HEK293 (cell line): Measurements from ENCODE around the gene MALAT1.

Source experiments
- EGR2 ChIP-seq: fragments of 450-650 bp; formaldehyde crosslinking; IDR thresholded peaks from 2 replicates; pipeline ENCODE4 v1.5.1; 2016; ENCODE audit warnings: low read depth, missing biosample characterization, missing genetic modification characterization
- HOXC10 ChIP-seq: sonication (generic); formaldehyde crosslinking; IDR thresholded peaks from 2 replicates; pipeline ENCODE4 v1.8.1; 2023; ENCODE audit warnings: mild to moderate bottlenecking, missing genetic modification reagents
- HOXD13 ChIP-seq: sonication (generic); formaldehyde crosslinking; IDR thresholded peaks from 2 replicates; pipeline ENCODE4 v1.8.0; 2022; ENCODE audit warnings: missing genetic modification reagents, borderline replicate concordance
- OSR2 ChIP-seq: fragments of 450-650 bp; formaldehyde crosslinking; IDR thresholded peaks from 2 replicates; pipeline ENCODE4 v1.5.1; 2016; ENCODE audit warnings: missing biosample characterization, missing genetic modification characterization
- PRDM1 ChIP-seq: fragments of 450-650 bp; formaldehyde crosslinking; IDR thresholded peaks from 2 replicates; pipeline ENCODE4; 2016; ENCODE audit warnings: missing biosample characterization, missing genetic modification characterization
- SP2 ChIP-seq: fragments of 450-650 bp; formaldehyde crosslinking; IDR thresholded peaks from 2 replicates; pipeline ENCODE4 v1.5.1; 2016; ENCODE audit warnings: missing biosample characterization, missing genetic modification characterization
- TRIM28 ChIP-seq: IDR thresholded peaks from 2 replicates; pipeline ENCODE4 v1.6.1; 2011; ENCODE audit warnings: low read length, control low read depth, borderline replicate concordance
- ZFHX2 ChIP-seq: fragments of 450-650 bp; formaldehyde crosslinking; conservative IDR thresholded peaks from 2 replicates; pipeline ENCODE4 v1.5.1; 2016; ENCODE audit warnings: missing biosample characterization, missing genetic modification characterization
- ZNF146 ChIP-seq: fragments of 450-650 bp; formaldehyde crosslinking; IDR thresholded peaks from 2 replicates; pipeline ENCODE4 v1.5.1; 2016; ENCODE audit warnings: missing biosample characterization, missing genetic modification characterization
- ZNF16 ChIP-seq: fragments of 450-650 bp; formaldehyde crosslinking; IDR thresholded peaks from 2 replicates; pipeline ENCODE4 v1.5.1; 2016; ENCODE audit warnings: low read depth, missing biosample characterization, missing genetic modification characterization
- ZNF175 ChIP-seq: fragments of 450-650 bp; formaldehyde crosslinking; IDR thresholded peaks from 2 replicates; pipeline ENCODE4 v1.5.1; 2016; ENCODE audit warnings: missing biosample characterization, missing genetic modification characterization
- ZNF19 ChIP-seq: fragments of 450-650 bp; formaldehyde crosslinking; IDR thresholded peaks from 2 replicates; pipeline ENCODE4; 2016; ENCODE audit warnings: missing biosample characterization, missing genetic modification characterization, low read depth
- ZNF223 ChIP-seq: fragments of 450-650 bp; formaldehyde crosslinking; IDR thresholded peaks from 2 replicates; pipeline ENCODE4 v1.5.1; 2016; ENCODE audit warnings: missing biosample characterization, missing genetic modification characterization
- ZNF24 ChIP-seq: fragments of 450-650 bp; formaldehyde crosslinking; IDR thresholded peaks from 2 replicates; pipeline ENCODE4 v1.5.1; 2016; ENCODE audit warnings: missing biosample characterization, missing genetic modification characterization
- ZNF341 ChIP-seq: fragments of 450-650 bp; formaldehyde crosslinking; IDR thresholded peaks from 2 replicates; pipeline ENCODE4; 2016; ENCODE audit warnings: low read depth, missing biosample characterization, missing genetic modification characterization
- ZNF391 ChIP-seq: fragments of 450-650 bp; formaldehyde crosslinking; IDR thresholded peaks from 2 replicates; pipeline ENCODE4 v1.5.1; 2016; ENCODE audit warnings: low read depth, missing biosample characterization, missing genetic modification characterization, borderline replicate concordance
- ZNF433 ChIP-seq: fragments of 450-650 bp; formaldehyde crosslinking; IDR thresholded peaks from 2 replicates; pipeline ENCODE4 v1.5.1; 2016; ENCODE audit warnings: missing biosample characterization, missing genetic modification characterization, low read depth
- ZNF530 ChIP-seq: fragments of 450-650 bp; formaldehyde crosslinking; IDR thresholded peaks from 2 replicates; pipeline ENCODE4 v1.5.1; 2016; ENCODE audit warnings: low read depth, missing biosample characterization, missing genetic modification characterization
- ZNF548 ChIP-seq: fragments of 450-650 bp; formaldehyde crosslinking; IDR thresholded peaks from 2 replicates; pipeline ENCODE4 v1.5.1; 2016; ENCODE audit warnings: missing biosample characterization, missing genetic modification characterization
- ZNF560 ChIP-seq: fragments of 450-650 bp; formaldehyde crosslinking; IDR thresholded peaks from 2 replicates; pipeline ENCODE4 v1.5.1; 2017; ENCODE audit warnings: missing biosample characterization, missing genetic modification characterization, borderline replicate concordance
- ZNF561 ChIP-seq: fragments of 450-650 bp; IDR thresholded peaks from 2 replicates; pipeline ENCODE4 v1.5.1; 2018; ENCODE audit warnings: missing biosample characterization, missing genetic modification characterization, borderline replicate concordance
- ZNF626 ChIP-seq: fragments of 450-650 bp; sonication (Bioruptor Pico); formaldehyde crosslinking; IDR thresholded peaks from 2 replicates; pipeline ENCODE4 v1.5.1; 2018; ENCODE audit warnings: missing biosample characterization, missing genetic modification characterization, inconsistent platforms
- ZNF654 ChIP-seq: fragments of 450-650 bp; formaldehyde crosslinking; IDR thresholded peaks from 2 replicates; pipeline ENCODE4 v1.5.1; 2016; ENCODE audit warnings: low read depth, missing biosample characterization, missing genetic modification characterization
- ZNF707 ChIP-seq: fragments of 450-650 bp; formaldehyde crosslinking; IDR thresholded peaks from 2 replicates; pipeline ENCODE4 v1.5.1; 2016; ENCODE audit warnings: missing biosample characterization, missing genetic modification characterization
- ZNF792 ChIP-seq: fragments of 450-650 bp; formaldehyde crosslinking; IDR thresholded peaks from 2 replicates; pipeline ENCODE4 v1.5.1; 2016; ENCODE audit warnings: missing biosample characterization, missing genetic modification characterization
- ZNF837 ChIP-seq: fragments of 450-650 bp; formaldehyde crosslinking; IDR thresholded peaks from 2 replicates; pipeline ENCODE4 v1.5.1; 2016; ENCODE audit warnings: missing biosample characterization, missing genetic modification characterization
- ZSCAN23 ChIP-seq: fragments of 450-650 bp; formaldehyde crosslinking; IDR thresholded peaks from 2 replicates; pipeline ENCODE4 v1.5.1; 2016; ENCODE audit warnings: missing biosample characterization, missing genetic modification characterization
- TF ChIP-seq, protein P1 (sequence below): fragments of 450-650 bp; formaldehyde crosslinking; IDR thresholded peaks from 2 replicates; pipeline ENCODE4 v1.5.1; 2016; ENCODE audit warnings: missing biosample characterization, missing genetic modification characterization
- TF ChIP-seq, protein P2 (sequence below): fragments of 450-650 bp; formaldehyde crosslinking; IDR thresholded peaks from 2 replicates; pipeline ENCODE4 v1.5.1; 2016; ENCODE audit warnings: missing biosample characterization, missing genetic modification characterization
- TF ChIP-seq, protein P3 (sequence below): fragments of 450-650 bp; formaldehyde crosslinking; IDR thresholded peaks from 2 replicates; pipeline ENCODE4 v1.5.1; 2017; ENCODE audit warnings: missing biosample characterization, missing genetic modification characterization
- TF ChIP-seq, protein P4 (sequence below): fragments of 450-650 bp; formaldehyde crosslinking; IDR thresholded peaks from 2 replicates; pipeline ENCODE4 v1.5.1; 2017; ENCODE audit warnings: missing biosample characterization, missing genetic modification characterization
- TF ChIP-seq, protein P5 (sequence below): fragments of 450-650 bp; formaldehyde crosslinking; IDR thresholded peaks from 2 replicates; pipeline ENCODE4 v1.5.1; 2016; ENCODE audit warnings: missing biosample characterization, missing genetic modification characterization

The MALAT1 gene

DNA sequence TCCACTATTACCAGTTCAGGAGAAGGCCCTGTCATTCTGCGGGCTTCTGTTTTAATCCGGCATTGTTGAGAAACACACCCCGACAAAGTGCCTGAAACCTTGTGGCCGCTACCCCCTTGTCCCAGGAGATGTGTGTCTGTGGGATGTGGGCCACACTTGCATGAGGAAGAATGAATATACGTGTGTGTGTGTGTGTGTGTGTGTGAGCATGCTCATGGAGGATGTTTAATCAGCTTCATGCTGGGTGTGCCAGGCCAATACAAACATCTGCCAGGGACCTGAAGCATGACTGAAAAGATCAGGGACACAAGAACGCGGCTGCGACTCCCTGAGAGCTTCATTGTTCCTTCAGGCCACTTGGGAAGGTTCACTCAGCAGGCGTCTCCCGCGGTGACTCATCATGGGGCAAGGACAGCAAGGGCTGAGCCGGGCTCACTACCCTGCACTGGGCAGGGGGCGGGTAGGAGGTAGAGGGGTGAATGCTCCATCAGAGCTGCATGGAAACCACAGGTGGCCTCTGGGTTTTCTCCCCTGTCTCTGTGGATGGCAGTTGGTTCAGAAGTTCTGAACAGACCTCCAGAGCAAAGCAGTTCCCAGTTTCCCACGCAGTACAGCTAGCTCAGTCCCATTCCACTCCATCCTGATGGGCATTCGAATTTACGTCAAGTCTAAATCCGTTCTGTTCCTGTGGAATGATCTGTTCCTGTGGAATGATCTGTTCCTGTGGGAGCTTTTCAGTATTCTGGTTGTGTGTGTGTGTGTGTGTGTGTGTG, 7.0 kb upstream of the MALAT1 start (continued):
- TF ChIP-seq, protein P1, sequence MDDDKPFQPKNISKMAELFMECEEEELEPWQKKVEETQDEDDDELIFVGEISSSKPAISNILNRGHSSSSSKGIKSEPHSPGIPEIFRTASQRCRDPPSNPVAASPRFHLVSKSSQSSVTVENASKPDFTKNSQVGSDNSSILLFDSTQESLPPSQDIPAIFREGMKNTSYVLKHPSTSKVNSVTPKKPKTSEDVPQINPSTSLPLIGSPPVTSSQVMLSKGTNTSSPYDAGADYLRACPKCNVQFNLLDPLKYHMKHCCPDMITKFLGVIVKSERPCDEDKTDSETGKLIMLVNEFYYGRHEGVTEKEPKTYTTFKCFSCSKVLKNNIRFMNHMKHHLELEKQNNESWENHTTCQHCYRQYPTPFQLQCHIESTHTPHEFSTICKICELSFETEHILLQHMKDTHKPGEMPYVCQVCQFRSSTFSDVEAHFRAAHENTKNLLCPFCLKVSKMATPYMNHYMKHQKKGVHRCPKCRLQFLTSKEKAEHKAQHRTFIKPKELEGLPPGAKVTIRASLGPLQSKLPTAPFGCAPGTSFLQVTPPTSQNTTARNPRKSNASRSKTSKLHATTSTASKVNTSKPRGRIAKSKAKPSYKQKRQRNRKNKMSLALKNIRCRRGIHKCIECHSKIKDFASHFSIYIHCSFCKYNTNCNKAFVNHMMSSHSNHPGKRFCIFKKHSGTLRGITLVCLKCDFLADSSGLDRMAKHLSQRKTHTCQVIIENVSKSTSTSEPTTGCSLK = no peak
- TF ChIP-seq ZNF654 (tag by site-specific recombination) (no peak), SP2 (no peak), EGR2 (no peak), ZFHX2 (tag by site-specific recombination) (0 out of 2 replicates have a peak, but pooled peaks have one; percentile 5), ZNF341 (no peak), ZNF530 (tag by site-specific recombination) (no peak), ZNF707 (tag by site-specific recombination) (no peak), ZNF433 (no peak), ZNF626 (no peak), ZNF146 (tag by site-specific recombination) (no peak), TRIM28 (no peak), ZNF223 (tag by site-specific recombination) (no peak), ZNF792 (tag by site-specific recombination) (no peak), ZNF19 (no peak), ZSCAN23 (tag by site-specific recombination) (no peak), ZNF24 (tag by site-specific recombination) (no peak), HOXC10 (no peak), ZNF175 (tag by site-specific recombination) (no peak), ZNF548 (tag by site-specific recombination) (no peak), PRDM1 (no peak), ZNF837 (no peak), ZNF16 (tag by site-specific recombination) (no peak), ZNF561 (tag by site-specific recombination) (no peak), HOXD13 (CRISPR knock-in tag) (no peak), OSR2 (no peak), ZNF391 (no peak), ZNF560 (tag by site-specific recombination) (no peak)
- TF ChIP-seq, protein P2, sequence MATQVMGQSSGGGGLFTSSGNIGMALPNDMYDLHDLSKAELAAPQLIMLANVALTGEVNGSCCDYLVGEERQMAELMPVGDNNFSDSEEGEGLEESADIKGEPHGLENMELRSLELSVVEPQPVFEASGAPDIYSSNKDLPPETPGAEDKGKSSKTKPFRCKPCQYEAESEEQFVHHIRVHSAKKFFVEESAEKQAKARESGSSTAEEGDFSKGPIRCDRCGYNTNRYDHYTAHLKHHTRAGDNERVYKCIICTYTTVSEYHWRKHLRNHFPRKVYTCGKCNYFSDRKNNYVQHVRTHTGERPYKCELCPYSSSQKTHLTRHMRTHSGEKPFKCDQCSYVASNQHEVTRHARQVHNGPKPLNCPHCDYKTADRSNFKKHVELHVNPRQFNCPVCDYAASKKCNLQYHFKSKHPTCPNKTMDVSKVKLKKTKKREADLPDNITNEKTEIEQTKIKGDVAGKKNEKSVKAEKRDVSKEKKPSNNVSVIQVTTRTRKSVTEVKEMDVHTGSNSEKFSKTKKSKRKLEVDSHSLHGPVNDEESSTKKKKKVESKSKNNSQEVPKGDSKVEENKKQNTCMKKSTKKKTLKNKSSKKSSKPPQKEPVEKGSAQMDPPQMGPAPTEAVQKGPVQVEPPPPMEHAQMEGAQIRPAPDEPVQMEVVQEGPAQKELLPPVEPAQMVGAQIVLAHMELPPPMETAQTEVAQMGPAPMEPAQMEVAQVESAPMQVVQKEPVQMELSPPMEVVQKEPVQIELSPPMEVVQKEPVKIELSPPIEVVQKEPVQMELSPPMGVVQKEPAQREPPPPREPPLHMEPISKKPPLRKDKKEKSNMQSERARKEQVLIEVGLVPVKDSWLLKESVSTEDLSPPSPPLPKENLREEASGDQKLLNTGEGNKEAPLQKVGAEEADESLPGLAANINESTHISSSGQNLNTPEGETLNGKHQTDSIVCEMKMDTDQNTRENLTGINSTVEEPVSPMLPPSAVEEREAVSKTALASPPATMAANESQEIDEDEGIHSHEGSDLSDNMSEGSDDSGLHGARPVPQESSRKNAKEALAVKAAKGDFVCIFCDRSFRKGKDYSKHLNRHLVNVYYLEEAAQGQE (tag by site-specific recombination) = no peak; the same call in 1 of the 2 replicates
- TF ChIP-seq, protein P3, sequence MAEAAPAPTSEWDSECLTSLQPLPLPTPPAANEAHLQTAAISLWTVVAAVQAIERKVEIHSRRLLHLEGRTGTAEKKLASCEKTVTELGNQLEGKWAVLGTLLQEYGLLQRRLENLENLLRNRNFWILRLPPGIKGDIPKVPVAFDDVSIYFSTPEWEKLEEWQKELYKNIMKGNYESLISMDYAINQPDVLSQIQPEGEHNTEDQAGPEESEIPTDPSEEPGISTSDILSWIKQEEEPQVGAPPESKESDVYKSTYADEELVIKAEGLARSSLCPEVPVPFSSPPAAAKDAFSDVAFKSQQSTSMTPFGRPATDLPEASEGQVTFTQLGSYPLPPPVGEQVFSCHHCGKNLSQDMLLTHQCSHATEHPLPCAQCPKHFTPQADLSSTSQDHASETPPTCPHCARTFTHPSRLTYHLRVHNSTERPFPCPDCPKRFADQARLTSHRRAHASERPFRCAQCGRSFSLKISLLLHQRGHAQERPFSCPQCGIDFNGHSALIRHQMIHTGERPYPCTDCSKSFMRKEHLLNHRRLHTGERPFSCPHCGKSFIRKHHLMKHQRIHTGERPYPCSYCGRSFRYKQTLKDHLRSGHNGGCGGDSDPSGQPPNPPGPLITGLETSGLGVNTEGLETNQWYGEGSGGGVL (tag by site-specific recombination) = peak; percentile 73
- TF ChIP-seq, protein P4, sequence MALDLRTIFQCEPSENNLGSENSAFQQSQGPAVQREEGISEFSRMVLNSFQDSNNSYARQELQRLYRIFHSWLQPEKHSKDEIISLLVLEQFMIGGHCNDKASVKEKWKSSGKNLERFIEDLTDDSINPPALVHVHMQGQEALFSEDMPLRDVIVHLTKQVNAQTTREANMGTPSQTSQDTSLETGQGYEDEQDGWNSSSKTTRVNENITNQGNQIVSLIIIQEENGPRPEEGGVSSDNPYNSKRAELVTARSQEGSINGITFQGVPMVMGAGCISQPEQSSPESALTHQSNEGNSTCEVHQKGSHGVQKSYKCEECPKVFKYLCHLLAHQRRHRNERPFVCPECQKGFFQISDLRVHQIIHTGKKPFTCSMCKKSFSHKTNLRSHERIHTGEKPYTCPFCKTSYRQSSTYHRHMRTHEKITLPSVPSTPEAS (tag by site-specific recombination) = peak; percentile 68; the same call in 1 of the 2 replicates
- TF ChIP-seq, protein P5, sequence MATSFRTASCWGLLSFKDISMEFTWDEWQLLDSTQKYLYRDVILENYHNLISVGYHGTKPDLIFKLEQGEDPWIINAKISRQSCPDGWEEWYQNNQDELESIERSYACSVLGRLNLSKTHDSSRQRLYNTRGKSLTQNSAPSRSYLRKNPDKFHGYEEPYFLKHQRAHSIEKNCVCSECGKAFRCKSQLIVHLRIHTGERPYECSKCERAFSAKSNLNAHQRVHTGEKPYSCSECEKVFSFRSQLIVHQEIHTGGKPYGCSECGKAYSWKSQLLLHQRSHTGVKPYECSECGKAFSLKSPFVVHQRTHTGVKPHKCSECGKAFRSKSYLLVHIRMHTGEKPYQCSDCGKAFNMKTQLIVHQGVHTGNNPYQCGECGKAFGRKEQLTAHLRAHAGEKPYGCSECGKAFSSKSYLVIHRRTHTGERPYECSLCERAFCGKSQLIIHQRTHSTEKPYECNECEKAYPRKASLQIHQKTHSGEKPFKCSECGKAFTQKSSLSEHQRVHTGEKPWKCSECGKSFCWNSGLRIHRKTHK (tag by site-specific recombination) = no peak
